Neuronal stem cell (in vitro differentiated cells): Measurements from ENCODE around the gene RANBP3.

Experiments
- DNase-seq: peaks from one replicate; pipeline ENCODE4 v3.0.0-alpha.2; 2013; ENCODE audit warnings: low spot score
- H2AFZ ChIP-seq: one replicate; pipeline ENCODE4 v1.6.1; 2013; ENCODE audit warnings: mild to moderate bottlenecking, low read length, inconsistent platforms
- H2AK5ac ChIP-seq: 2 replicates; pipeline ENCODE4 v1.6.1; 2013; ENCODE audit warnings: low read depth, mild to moderate bottlenecking, inconsistent platforms, low read length, moderate library complexity, mixed read lengths
- H2BK120ac ChIP-seq: 2 replicates; pipeline ENCODE4 v1.6.1; 2013; ENCODE audit warnings: low read depth, mild to moderate bottlenecking, inconsistent platforms, low read length, moderate library complexity, mixed read lengths
- H2BK12ac ChIP-seq: one replicate; pipeline ENCODE4 v1.6.1; 2013; ENCODE audit warnings: low read length, inconsistent platforms
- H2BK15ac ChIP-seq: 2 replicates; pipeline ENCODE4 v1.6.1; 2013; ENCODE audit warnings: mild to moderate bottlenecking, low read length, inconsistent platforms, mixed read lengths
- H2BK5ac ChIP-seq: one replicate; pipeline ENCODE4 v1.6.1; 2013; ENCODE audit warnings: inconsistent platforms, mild to moderate bottlenecking, low read length, moderate library complexity
- H3K14ac ChIP-seq: one replicate; pipeline ENCODE4 v1.6.1; 2013; ENCODE audit warnings: low read length, inconsistent platforms
- H3K18ac ChIP-seq: 2 replicates; pipeline ENCODE4 v1.6.1; 2013; ENCODE audit warnings: low read length, inconsistent platforms
- H3K23ac ChIP-seq: 2 replicates; pipeline ENCODE4 v1.6.1; 2013; ENCODE audit warnings: low read depth, mild to moderate bottlenecking, mixed read lengths, low read length, inconsistent platforms; ENCODE audit not compliant: poor library complexity
- H3K27ac ChIP-seq: replicated peaks from 3 replicates; pipeline ENCODE4 v1.5.1; 2013; ENCODE audit warnings: low read length, inconsistent platforms
- H3K27me3 ChIP-seq, 3 experiments: 2 replicates each; pipeline ENCODE4 v1.6.1; 2013; ENCODE audit warnings: low read length in 3 of 3, mild to moderate bottlenecking in 2 of 3, inconsistent platforms in 1 of 3, low read depth in 1 of 3, mixed read lengths in 1 of 3, moderate library complexity in 1 of 3; ENCODE audit not compliant: control insufficient read depth in 3 of 3, insufficient read depth in 3 of 3
- H3K36me3 ChIP-seq, 2 donors: replicated peaks in 1 of 2; 2 replicates each; pipeline ENCODE4 v1.6.1; 2013; ENCODE audit warnings: low read length in 2 of 2; ENCODE audit not compliant: control insufficient read depth in 2 of 2, insufficient read depth in 2 of 2
- H3K4ac ChIP-seq: 2 replicates; pipeline ENCODE4 v1.6.1; 2013; ENCODE audit warnings: inconsistent platforms, mild to moderate bottlenecking, low read length, moderate library complexity
- H3K4me1 ChIP-seq, 2 donors: 1 replicate in 1 of 2; 2 replicates in 1 of 2; pipeline ENCODE4 v1.6.1; 2013; ENCODE audit warnings: low read length in 2 of 2, low read depth in 1 of 2; ENCODE audit not compliant: control insufficient read depth in 2 of 2, insufficient read depth in 1 of 2
- H3K4me2 ChIP-seq: one replicate; pipeline ENCODE4 v1.6.1; 2013; ENCODE audit warnings: mild to moderate bottlenecking, low read length, inconsistent platforms; ENCODE audit not compliant: insufficient read depth, poor library complexity, severe bottlenecking
- H3K4me3 ChIP-seq, 2 donors: 2 replicates each; pipeline ENCODE4 v1.5.1; 2013; ENCODE audit warnings: low read length in 2 of 2, mild to moderate bottlenecking in 2 of 2, inconsistent platforms in 1 of 2, moderate library complexity in 1 of 2
- H3K79me1 ChIP-seq: one replicate; pipeline ENCODE4 v1.6.1; 2013; ENCODE audit warnings: low read depth, mild to moderate bottlenecking, inconsistent platforms, low read length, moderate library complexity
- H3K9ac ChIP-seq: one replicate; pipeline ENCODE4 v1.6.1; 2013; ENCODE audit warnings: mild to moderate bottlenecking, low read depth, low read length, inconsistent platforms; ENCODE audit not compliant: poor library complexity
- H3K9me3 ChIP-seq, 2 donors: replicated peaks in 1 of 2; 2 replicates each; pipeline versions ENCODE3 to v1.6.1; 2013; ENCODE audit warnings: low read length in 2 of 2, mild to moderate bottlenecking in 2 of 2, inconsistent platforms in 1 of 2, low read depth in 1 of 2, mixed read lengths in 1 of 2, moderate library complexity in 1 of 2; ENCODE audit not compliant: control insufficient read depth in 2 of 2, insufficient read depth in 1 of 2
- H4K8ac ChIP-seq: one replicate; pipeline ENCODE4 v1.6.1; 2013; ENCODE audit warnings: low read depth, mild to moderate bottlenecking, inconsistent platforms, low read length, moderate library complexity
- H4K91ac ChIP-seq: one replicate; pipeline ENCODE4 v1.6.1; 2013; ENCODE audit warnings: low read length, low read depth, mild to moderate bottlenecking, inconsistent platforms; ENCODE audit not compliant: poor library complexity
- WGBS, 2 donors: extraction: QIAGEN DNeasy Blood & Tissue Kit; methylation state at CpG; one replicate each; pipeline ENCODE4 v1.1.7; 2013; ENCODE audit warnings: missing lambda C conversion rate in 2 of 2, mixed read lengths in 1 of 2; ENCODE audit not compliant: insufficient read length in 2 of 2, insufficient replicate concordance in 1 of 2; ENCODE audit errors: extremely low coverage in 2 of 2; 5-methylcytosine and 5-hydroxymethylcytosine counted together

RANBP3 gene

DNA sequence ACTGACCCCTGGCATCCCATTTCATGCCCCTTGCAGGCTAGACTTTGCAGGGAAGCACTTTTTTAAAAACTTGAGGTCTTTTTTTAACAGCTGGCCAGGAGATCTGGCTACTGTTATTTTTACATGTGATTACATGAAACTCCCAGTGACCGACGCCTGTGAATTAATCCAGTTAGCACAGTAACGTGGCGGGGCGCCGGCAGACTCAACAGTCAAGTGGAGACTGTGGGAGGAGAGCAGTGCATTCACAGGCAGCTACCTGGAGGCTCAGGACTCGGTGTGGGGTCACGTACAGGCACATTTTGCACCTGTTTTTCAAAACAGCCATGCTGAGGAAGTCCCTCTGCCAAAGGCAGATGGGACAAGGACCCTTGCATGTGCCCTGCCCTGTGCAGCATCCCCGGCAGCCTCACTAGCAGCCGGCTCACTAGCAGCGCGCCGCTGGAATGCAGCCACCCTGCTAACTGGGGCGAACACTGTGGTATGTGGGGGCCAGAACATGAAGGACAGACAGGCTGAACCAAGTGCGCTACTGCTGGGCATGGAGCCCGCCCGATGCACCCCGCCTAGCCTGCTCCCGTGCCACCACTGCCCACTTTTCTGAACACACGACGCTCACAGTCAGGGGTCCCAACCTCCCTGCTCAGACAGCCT is 45.2 kb downstream of the RANBP3 start:
- Histone ChIP-seq H4K8ac (no peak overlapping the region), H3K4me2 (no peak overlapping the region), H3K9ac (peak overlapping the region; percentile 27), H2AFZ (no peak overlapping the region), H2AK5ac (no peak overlapping the region), H3K9me3 (peaks cover 0 to 2% of the 10 kb centered on the region in 2 donors), H2BK15ac (no peak overlapping the region), H3K36me3 (peaks cover 43 to 99% of the 10 kb centered on the region in 2 donors), H3K4me1 (no peaks in the 10 kb centered on the region), H2BK5ac (no peak overlapping the region), H4K91ac (no peak overlapping the region), H3K27ac (no peak overlapping the region), H3K18ac (no peak overlapping the region), H3K23ac (peak overlapping the region; percentile 75), H3K27me3 (no peaks in the 10 kb centered on the region), H3K4ac (no peak overlapping the region), H3K79me1 (peaks cover 10% of the 10 kb centered on the region), H2BK12ac (no peak overlapping the region), H3K14ac (no peak overlapping the region), H3K4me3 (no peak overlapping the region), H2BK120ac (no peak overlapping the region)
- no peak for DNase-seq
- WGBS, 2 donors: no CpG with 5 or more reads among the region's 21 CpGs

DNA sequence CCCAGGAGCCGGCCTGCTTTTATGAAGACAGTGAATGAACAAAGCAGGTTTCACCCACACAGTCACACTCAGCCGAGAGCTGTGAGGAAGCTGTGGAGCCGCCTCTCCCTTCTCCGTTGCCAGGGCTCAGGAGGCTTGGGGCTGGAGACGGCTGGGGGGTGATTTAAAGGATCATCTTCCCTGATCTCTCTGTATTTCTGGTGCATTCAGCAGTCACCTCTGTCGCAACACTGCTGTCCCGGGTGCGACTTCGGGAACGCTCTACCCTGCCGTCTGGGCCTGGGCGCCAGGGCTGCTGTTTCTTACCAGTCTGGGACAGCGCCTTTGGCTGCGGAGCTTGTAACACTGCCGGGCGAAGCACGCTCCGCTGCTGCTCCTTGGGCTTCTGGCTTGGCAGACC is 45.8 kb downstream of the RANBP3 start:
- peaks cover 47 to 99% of the 10 kb centered on the region in 2 donors for H3K36me3 ChIP-seq
- no peaks in the 10 kb centered on the region for H3K27me3 ChIP-seq

GRCh38 chr19:5931251-5931650 is 46.7 kb downstream of the RANBP3 start:
- Histone ChIP-seq H3K9me3 (peaks cover 0 to 2% of the 10 kb centered on the region in 2 donors), H3K23ac (peak overlapping the region; percentile 57), H2AK5ac (no peak overlapping the region), H4K8ac (no peak overlapping the region), H3K4ac (no peak overlapping the region), H2BK120ac (peak overlapping the region; percentile 49), H3K79me1 (peaks cover 6% of the 10 kb centered on the region), H3K27me3 (no peaks in the 10 kb centered on the region), H3K4me3 (no peak overlapping the region), H3K36me3 (peaks cover 55 to 99% of the 10 kb centered on the region in 2 donors), H3K4me2 (no peak overlapping the region), H3K4me1 (no peaks in the 10 kb centered on the region), H2BK5ac (no peak overlapping the region), H3K18ac (no peak overlapping the region), H3K9ac (peak overlapping the region; percentile 78), H2BK12ac (no peak overlapping the region), H3K27ac (no peak overlapping the region), H2AFZ (no peak overlapping the region), H4K91ac (no peak overlapping the region), H2BK15ac (no peak overlapping the region), H3K14ac (no peak overlapping the region)
- WGBS, 2 donors: no CpG with 5 or more reads among the region's 11 CpGs
- no peak for DNase-seq

More for the DNA sequence above, 45.8 kb downstream of the RANBP3 start:
- Histone ChIP-seq H3K4ac (no peak overlapping the region), H3K27ac (no peak overlapping the region), H2BK120ac (no peak overlapping the region), H3K18ac (no peak overlapping the region), H4K91ac (no peak overlapping the region), H3K4me2 (no peak overlapping the region), H2BK12ac (no peak overlapping the region), H2AFZ (no peak overlapping the region), H3K4me1 (no peaks in the 10 kb centered on the region), H2BK15ac (no peak overlapping the region), H3K9me3 (peaks cover 0 to 2% of the 10 kb centered on the region in 2 donors), H3K4me3 (no peak overlapping the region), H3K9ac (peak overlapping the region; percentile 27), H4K8ac (no peak overlapping the region), H2AK5ac (no peak overlapping the region), H3K14ac (no peak overlapping the region), H3K23ac (no peak overlapping the region), H2BK5ac (no peak overlapping the region), H3K79me1 (peaks cover 10% of the 10 kb centered on the region)
- DNase-seq: no peak
- WGBS, 2 donors: no CpG with 5 or more reads among the region's 18 CpGs

DNA sequence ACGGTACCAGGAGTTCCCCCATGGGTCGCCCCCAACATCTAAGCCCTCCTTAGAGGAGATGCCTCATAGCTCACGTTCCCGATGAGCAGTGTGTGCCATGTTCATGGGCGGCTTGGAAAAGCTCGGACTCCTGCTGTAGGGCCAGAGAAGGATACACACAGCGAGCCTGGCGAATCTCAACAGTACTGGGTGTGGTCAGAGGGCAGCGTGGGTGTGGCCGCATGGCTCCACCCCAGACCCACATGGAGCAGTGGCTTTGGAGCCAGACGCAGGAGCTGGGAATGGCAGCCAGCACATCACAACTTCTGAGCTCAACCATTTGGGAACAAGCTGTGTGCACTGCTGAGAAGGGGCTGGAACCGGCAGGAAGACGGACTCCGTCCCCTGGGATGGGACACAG is 48.3 kb downstream of the RANBP3 start:
- Histone ChIP-seq H2BK120ac (no peak overlapping the region), H3K18ac (no peak overlapping the region), H3K4me3 (no peak overlapping the region), H2BK15ac (no peak overlapping the region), H3K9me3 (peaks cover 0 to 2% of the 10 kb centered on the region in 2 donors), H3K4me2 (peak overlapping the region; percentile 3), H3K79me1 (peaks cover 10% of the 10 kb centered on the region), H3K4ac (peak overlapping the region; percentile 14), H3K4me1 (no peaks in the 10 kb centered on the region), H3K36me3 (peaks cover 67 to 100% of the 10 kb centered on the region in 2 donors), H2BK12ac (no peak overlapping the region), H3K27me3 (no peaks in the 10 kb centered on the region), H3K14ac (no peak overlapping the region), H3K9ac (peak overlapping the region; percentile 55), H3K23ac (no peak overlapping the region), H4K91ac (no peak overlapping the region), H4K8ac (no peak overlapping the region), H3K27ac (no peak overlapping the region), H2BK5ac (no peak overlapping the region), H2AFZ (no peak overlapping the region), H2AK5ac (no peak overlapping the region)
- DNase-seq: no peak
- WGBS, 2 donors: no CpG with 5 or more reads among the region's 14 CpGs
